Activated naive CD4-positive, alpha-beta T cell treated with anti-CD3 and anti-CD28 coated beads, Interleukin-2, amount 50 U/mL, for 72 hours (primary cell): ENCODE measurements around the gene BATF3. TPM values are rescaled to one million over a fixed set of nuclear protein-coding genes. Genes with fewer than 3 reads are reported as not detected.
"Not testable (repeated sequence)": the region's sequence is repeated elsewhere in the genome, so short reads cannot be mapped to it uniquely, and the experiment has no call there.

Source experiments
- ATAC-seq, 2 donors: fragments of 150-1000 bp; cut with Tn5 transposase; 2 replicates each; pipeline ENCODE4 v1.10.0; 2021; ENCODE audit warnings: mild to moderate bottlenecking in 2 of 2, moderate library complexity in 2 of 2
- DNase-seq, 2 donors: peaks; one replicate each; pipeline ENCODE4 v3.0.0; 2021 to 2022; ENCODE audit warnings: low spot score in 2 of 2
- H3K27ac Mint-ChIP-seq, 2 donors: one replicate each; pipeline ENCODE4 v1.8.0; 2022; ENCODE audit warnings: mild to moderate bottlenecking in 2 of 2, mixed read lengths in 2 of 2
- H3K36me3 Mint-ChIP-seq, 2 donors: one replicate each; pipeline ENCODE4 v1.8.0; 2022; ENCODE audit warnings: mixed read lengths in 2 of 2
- H3K9me3 Mint-ChIP-seq, 2 donors: one replicate each; pipeline ENCODE4 v1.8.0; 2022; ENCODE audit warnings: mixed read lengths in 2 of 2
- total RNA-seq, 2 donors: library from RNA; stranded (reverse); gene quantifications; one replicate each; pipeline ENCODE4 v1.2.3, GENCODE V29; 2022

BATF3 gene
- total RNA-seq, 2 donors from 2014 or later = 14.0 to 31.4 TPM

DNA sequence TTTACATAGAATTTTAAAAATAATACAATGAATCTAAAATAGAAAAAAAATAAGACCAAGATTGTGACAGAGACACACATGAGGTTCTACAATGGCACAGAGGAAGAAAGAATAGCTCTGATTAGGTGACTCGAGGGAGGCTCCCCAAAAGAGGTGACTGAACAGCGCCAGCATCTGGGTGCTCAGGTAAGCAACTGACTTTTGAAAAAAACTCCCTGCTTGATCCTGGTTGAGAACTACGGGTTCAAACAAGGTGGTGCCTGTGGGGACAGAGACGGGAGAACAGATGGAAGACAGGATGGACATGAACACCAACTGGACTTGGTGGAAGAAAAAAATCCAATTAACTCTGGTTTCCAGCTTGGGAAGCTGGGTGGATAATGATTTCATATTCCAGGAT is 22.5 kb downstream of the BATF3 start:
- DNase-seq = no peak
- no peak for ATAC-seq
- no peak overlapping the region for H3K27ac Mint-ChIP-seq
- H3K9me3 Mint-ChIP-seq = no peaks in the 10 kb centered on the region
- no peaks in the 10 kb centered on the region for H3K36me3 Mint-ChIP-seq

DNA sequence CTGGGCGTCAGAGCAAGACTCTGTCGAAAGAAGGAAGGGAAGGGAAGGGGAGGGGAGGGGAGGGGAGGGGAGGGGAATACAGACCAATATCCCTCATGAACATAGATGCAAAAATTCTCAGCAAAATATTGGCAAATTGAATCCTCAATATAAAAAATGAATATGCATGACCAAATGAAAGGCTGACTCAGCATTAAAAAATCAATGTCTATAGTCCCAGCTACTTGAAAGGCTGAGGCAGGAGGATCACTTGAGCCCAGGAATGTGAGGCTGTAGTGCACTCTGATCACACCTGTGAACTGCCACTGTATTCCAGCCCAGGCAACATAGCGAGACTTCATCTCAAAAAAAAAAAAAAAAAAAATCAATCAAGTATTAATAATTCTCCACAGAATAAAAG is 24.0 kb downstream of the BATF3 start:
- DNase-seq (no peak), ATAC-seq (no peak)
- no peaks in the 10 kb centered on the region for H3K9me3 Mint-ChIP-seq
- no peak overlapping the region for H3K27ac Mint-ChIP-seq
- no peaks in the 10 kb centered on the region for H3K36me3 Mint-ChIP-seq

DNA sequence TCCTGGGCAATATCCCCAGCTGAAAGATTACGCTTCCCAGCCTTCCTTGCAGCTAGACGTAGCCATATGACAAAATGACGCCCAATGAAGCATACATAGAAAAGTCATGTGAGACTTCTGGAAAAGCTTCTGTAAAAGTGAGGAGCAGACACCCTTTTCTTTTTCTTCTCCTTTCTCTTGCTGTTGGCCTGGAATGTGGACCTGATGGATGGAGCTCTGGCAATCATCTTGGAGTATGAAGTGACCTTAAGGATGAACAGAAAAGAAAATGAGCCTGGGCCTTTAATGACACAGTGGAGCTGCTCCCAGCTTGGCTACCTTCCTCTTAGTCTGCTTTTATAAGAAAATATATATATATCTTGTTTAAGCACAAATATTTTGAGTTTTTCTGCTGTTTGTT is 24.8 kb downstream of the BATF3 start:
- DNase-seq (no peak), ATAC-seq (no peak)
- no peak overlapping the region for H3K27ac Mint-ChIP-seq
- no peaks in the 10 kb centered on the region for H3K36me3 Mint-ChIP-seq
- no peaks in the 10 kb centered on the region for H3K9me3 Mint-ChIP-seq

DNA sequence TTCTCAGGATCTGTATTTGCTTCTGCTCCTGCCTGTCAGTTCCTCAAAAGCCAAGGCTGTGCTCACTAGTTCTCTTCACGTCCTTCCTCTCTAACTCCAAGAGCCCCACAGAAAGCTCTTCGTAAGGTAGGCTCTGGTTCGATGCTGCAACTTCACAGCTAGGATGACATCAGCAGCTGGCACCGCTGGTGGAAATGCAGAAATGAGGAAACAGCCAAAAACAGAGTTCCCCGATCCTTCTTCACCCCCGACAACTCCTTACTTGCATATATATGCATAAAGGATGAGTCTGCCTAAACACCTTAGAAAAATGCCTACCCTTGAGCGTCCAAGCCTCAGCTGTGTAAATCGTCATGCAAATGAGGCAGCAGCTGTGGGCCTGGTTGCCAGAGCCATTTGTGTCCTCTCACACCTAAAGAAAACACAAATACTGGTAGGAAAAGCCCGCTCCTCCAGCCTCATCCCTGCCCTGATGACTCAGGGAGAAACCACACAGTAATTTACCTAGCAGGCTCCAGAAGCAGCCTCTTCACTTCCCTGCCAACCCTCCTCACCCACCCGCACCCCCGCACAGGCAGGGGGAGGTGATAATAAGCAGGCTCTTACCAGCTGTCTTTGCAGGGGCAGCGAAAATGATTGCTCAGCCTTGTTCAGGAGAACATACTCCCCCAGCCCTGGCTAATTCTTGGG is 28.2 kb downstream of the BATF3 start:
- no peaks in the 10 kb centered on the region for H3K9me3 Mint-ChIP-seq
- DNase-seq (no peak), ATAC-seq (no peak)
- no peak overlapping the region for H3K27ac Mint-ChIP-seq
- no peaks in the 10 kb centered on the region for H3K36me3 Mint-ChIP-seq

DNA sequence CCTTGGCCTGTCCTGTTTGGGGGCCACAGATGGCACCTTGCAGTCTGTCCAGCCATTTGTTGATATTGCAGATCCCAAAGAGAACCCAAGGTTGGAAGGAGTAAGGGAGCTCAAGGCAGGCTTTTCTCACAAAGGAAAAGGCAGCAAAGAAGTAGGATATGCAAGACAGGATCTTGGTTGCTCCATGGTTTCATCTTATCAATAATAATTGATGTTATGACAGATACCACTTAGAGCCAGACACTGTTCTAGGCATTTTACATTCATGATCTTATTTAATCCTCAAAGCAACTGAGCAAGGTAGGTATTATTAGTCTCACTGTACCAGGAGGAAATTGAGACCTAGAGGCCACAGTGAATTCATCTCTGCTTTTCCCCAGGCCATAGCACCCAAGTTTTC is 28.8 kb downstream of the BATF3 start:
- ATAC-seq = no peak
- Mint-ChIP-seq H3K9me3 (no peaks in the 10 kb centered on the region), H3K36me3 (no peaks in the 10 kb centered on the region), H3K27ac (no peak overlapping the region)
- no peak for DNase-seq

DNA sequence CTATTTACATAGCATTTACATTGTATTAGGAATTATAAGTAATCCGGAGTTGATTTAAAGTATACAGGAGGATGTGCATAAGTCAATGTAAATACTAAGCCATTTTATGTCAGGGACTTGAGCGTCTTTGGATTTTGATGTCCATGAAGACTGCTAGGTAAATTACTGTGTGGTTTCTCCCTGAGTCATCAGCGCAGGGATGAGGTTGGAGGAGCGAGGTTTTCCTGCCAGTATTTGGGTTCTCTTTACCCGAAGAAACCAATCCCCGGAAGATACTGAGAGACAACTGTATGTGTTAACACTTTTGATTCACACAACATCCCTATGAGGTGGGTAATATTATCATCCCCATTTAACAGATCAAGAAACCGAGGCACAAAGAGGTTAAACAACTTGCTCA is 29.3 kb downstream of the BATF3 start:
- H3K9me3 Mint-ChIP-seq = no peaks in the 10 kb centered on the region
- ATAC-seq (no peak), DNase-seq (no peak)
- no peak overlapping the region for H3K27ac Mint-ChIP-seq
- no peaks in the 10 kb centered on the region for H3K36me3 Mint-ChIP-seq

DNA sequence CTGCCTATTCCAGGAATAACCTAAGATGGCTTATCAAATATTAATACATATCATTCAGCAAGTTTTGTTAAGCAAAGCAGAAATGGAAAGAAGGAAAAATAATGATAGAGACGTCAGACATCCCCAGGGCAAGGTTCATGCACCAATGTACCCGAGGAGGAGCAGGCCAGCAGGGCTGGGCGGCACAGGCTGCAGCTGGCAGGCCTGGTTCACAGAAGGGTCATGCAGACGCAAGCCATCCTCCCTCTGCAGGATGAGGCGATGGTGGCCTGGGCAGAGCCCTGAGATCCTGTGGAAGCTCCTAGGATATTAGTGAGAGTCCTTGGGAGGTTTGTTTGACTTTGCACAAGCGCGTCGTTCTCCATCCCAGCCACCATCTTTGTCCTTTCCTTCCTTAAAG is 30.0 kb downstream of the BATF3 start:
- H3K36me3 Mint-ChIP-seq = no peaks in the 10 kb centered on the region
- H3K9me3 Mint-ChIP-seq = no peaks in the 10 kb centered on the region
- no peak for ATAC-seq
- DNase-seq = no peak
- H3K27ac Mint-ChIP-seq = no peak overlapping the region

DNA sequence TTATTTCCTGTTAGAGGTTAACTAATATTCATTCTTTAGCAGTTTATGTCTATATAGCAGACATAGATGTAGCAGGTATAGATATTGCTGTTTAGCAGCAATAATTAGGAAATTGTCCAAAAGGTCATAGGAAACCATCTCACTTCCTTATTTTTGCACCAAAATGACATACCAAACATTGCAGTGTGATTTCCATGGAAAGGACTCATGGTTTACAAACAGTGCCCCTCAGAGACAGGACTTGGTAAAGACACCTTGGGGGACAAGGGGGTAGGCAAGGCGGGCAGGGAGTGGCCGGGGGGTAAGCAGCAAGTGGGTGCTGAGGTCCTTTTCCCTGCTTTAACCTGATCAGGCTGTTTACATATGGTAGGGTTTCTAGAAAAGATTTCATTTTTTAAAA is 30.5 kb downstream of the BATF3 start:
- Mint-ChIP-seq H3K36me3 (no peaks in the 10 kb centered on the region), H3K27ac (no peak overlapping the region)
- DNase-seq = no peak

DNA sequence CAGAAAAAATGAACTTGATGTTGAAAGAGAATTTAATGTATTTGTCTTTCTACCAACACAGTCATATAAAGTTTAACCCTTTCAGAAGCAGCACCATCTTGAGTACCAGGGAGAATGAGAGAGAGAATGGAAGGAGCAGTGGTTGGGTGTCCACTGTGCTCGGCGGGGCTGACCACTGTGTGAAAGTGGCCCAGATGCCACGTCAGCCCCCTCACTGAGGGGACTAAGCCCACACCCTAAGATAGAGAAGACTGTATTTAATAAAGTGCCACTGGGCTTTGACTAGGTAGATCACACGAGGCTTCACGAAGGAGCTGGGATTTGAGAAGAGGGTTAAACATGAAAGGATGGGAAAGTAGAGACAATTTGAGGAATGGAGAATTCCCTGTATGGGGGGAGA is 31.2 kb downstream of the BATF3 start:
- no peak overlapping the region for H3K27ac Mint-ChIP-seq
- no peaks in the 10 kb centered on the region for H3K36me3 Mint-ChIP-seq
- no peaks in the 10 kb centered on the region for H3K9me3 Mint-ChIP-seq
- DNase-seq (no peak), ATAC-seq (no peak)

More for the DNA sequence above, 30.5 kb downstream of the BATF3 start:
- no peak for ATAC-seq
- no peaks in the 10 kb centered on the region for H3K9me3 Mint-ChIP-seq

DNA sequence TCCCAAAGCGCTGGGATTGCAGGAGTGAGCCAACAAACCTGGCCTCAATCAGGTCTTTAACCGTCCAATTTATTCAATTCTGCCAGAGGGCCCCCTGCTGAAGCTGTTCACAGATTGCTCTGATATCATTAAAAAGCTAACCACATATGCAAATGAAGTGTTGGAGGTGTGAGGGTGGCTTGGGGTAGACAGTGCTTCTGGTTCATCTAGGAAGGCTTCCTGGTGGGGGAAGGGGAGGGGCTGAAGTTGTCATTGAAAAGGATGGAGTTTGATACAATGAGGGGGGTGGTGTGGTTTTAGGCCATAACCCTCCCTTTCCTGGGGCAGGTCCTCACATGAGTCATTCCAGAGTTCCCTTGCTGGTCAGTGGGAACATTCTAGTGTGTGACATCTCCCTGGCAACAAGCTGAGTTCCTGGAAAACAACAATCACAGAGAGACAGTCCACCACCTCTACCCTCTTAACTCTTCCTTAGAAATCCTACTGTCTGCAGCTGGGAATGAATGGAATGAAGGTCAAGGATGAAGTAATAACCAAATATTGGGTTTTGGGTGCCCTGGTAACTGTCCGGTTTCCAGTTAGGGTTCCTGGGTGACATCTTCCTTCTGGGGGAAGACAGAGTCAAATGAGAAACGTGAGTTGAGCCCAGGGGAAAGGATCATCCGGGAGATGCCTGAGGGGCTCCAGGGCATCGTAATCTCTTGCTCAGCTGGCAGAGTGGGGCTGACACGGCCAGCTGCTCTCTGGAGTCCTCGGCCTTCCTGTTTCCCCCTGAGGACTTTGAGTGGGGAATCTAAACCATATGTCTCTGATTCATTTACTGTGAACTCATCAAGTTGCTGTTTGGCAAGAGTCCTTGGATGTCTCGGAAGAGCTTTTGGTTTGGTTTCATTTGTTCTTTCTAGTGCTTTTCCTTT is 32.2 kb downstream of the BATF3 start:
- no peak for DNase-seq
- peak overlapping the region in 1 of 2 donors; percentile 51 for H3K27ac Mint-ChIP-seq
- no peaks in the 10 kb centered on the region for H3K36me3 Mint-ChIP-seq
- ATAC-seq = no peak
- no peaks in the 10 kb centered on the region for H3K9me3 Mint-ChIP-seq

DNA sequence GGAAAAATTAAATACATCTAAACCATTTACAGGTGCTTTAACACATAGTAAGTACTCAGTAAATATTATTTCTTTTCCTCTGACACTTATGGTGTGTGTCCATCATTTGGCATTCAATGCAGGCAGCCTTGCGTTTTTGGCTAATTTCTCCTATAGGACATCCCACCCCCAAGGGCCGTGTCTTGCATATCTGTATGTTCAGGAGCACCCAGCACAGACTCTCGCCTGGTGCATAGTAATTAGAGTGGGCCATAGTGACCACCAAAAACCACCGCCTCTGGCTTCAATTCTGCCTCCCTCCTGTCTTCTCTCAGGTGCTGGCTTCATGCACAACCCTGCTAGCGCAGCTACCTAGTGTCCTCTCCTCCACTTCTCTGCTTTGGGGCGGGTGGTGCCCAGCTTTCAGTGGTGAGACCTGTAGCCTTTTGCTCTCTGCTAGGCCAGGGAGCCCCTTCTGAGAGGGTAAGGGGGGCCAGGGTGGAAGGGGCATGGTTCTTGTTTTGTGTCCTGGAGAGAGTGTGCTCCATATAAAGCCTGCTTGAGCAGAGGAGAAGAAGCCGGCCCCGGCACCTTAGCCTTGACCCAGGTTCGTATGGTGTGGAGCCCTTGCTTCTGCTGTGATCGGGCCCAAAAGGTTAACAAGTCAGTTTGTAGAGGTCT is 33.4 kb downstream of the BATF3 start:
- H3K9me3 Mint-ChIP-seq = no peaks in the 10 kb centered on the region
- no peak for ATAC-seq
- DNase-seq = no peak
- H3K27ac Mint-ChIP-seq = peak overlapping the region in 1 of 2 donors; percentile 55
- no peaks in the 10 kb centered on the region for H3K36me3 Mint-ChIP-seq

DNA sequence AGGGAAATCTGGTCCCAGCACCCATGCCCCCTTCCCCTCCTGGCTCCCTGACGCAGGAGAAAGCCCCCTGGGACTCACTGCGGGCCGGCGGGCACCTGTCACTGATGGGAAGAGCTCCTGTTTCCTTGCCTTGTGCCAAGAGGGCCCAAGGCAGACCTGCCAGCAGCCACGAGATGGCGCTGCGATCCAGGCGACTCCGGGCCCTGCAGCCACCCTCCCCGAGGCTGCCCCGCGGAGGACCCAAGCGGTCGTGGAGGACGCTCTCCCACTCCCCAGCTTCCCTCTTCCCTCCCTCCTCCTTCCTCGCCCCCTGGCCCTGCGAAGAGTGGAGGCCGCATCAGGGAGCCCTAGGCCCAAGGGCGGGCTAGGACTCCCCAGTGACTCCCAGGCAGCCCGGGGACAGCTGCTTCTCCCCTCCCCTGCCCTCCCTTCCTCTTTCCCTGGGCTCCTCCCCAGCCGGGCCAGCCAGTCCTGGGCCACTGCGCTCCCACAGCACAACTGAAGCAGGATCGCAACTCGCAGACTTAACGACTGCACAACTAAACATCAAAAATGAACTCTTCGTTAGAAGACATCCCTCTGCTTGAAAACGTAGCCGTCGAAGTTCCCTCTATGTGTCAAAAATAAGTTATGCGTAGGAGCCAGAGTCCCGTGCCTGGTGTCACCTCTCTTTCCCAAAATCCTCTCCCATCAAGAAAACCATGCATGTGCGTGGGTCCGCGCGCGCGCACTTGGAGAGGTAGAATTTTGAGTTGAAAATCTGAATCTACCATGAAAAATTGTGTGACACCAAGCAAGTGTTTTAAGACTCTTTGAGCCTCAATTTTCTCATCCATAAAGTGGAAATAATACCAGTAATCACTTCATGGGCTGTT is 34.2 kb downstream of the BATF3 start:
- ATAC-seq = peak; percentile 98 to 99
- Mint-ChIP-seq H3K36me3 (no peaks in the 10 kb centered on the region), H3K9me3 (no peaks in the 10 kb centered on the region)

DNA sequence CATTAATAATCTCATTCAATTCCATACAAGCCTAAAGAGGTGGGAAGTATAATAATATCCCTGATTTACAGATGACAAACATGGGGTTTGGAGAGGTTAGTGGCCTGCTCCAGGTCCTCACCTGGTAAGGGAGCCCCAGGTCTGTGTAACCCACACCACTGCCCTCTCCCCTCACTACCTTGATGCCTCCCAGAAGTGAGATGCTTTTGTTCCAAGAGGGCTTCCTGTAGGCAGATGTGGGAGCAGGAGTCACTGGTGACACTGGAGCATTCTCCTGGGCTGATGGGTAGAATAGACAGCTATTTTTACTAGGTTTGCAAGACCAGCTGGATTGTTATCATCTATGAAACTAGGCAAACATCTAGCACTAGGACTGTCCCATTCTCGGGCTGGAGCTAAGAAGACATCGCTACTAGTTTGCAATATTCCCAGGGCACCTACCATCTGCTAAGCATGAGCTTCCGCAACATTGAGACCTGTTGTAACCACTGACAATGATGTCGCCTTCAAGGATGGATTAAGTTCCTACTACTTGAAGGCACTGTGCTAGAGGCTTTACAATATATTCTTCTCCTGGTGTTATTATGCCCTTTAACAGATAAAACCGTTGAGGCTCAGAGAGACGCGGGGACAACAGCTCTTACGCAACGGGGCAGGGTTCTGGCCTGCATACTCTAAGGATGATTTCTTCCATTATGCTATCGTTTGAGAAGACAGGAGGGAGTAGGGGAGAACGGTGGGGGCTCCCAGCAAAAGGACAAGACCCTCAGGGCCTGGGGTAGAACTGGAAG is 35.0 kb downstream of the BATF3 start:
- no peaks in the 10 kb centered on the region for H3K9me3 Mint-ChIP-seq
- no peak for ATAC-seq

More for the DNA sequence above, 34.2 kb downstream of the BATF3 start:
- peak; percentile 82 to 88 for DNase-seq
- H3K27ac Mint-ChIP-seq = peak overlapping the region; percentile 55 to 81

DNA sequence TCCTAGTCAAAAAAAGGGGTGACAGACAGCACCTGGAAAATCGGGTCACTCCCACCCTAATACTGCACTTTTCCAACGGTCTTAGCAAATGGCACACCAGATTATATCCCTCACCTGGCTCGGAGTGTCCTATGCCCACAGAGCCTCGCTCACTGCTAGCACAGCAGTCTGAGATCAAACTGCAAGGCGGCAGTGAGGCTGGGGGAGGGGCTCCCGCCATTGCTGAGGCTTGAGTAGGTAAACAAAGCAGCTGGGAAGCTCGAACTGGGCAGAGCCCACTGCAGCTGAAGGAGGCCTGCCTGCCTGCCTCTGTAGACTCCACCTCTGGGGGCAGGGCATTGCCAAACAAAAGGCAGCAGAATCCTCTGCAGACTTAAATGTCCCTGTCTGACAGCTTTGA is 41.4 kb downstream of the BATF3 start:
- H3K9me3 Mint-ChIP-seq, ATAC-seq, DNase-seq, H3K36me3 Mint-ChIP-seq, H3K27ac Mint-ChIP-seq: not testable (repeated sequence)

More for the DNA sequence above, 35.0 kb downstream of the BATF3 start:
- Mint-ChIP-seq H3K36me3 (no peaks in the 10 kb centered on the region), H3K27ac (peak overlapping the region in 1 of 2 donors; percentile 55)
- DNase-seq = no peak

DNA sequence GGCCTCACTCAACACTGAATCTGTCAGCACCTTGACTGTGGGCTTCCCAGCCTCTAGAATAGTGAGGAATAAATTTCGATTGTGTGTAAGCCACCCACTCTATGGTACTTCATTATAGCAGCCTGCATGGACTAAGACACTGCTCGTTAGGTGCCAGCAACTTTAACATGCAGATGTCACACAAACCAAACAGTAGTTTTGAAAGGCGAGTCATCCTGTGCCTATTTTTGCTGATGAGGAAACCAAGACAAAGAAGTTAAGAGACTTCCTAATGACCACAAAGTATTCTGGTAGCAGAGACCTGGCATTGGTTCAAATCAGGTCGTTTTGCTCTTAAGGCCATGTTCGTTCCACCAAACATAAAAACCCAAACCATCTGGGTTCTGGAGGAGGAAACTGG is 42.9 kb downstream of the BATF3 start:
- Mint-ChIP-seq H3K36me3 (no peaks in the 10 kb centered on the region), H3K9me3 (no peaks in the 10 kb centered on the region), H3K27ac (no peak overlapping the region)
- no peak for DNase-seq
- peak in 1 of 2 donors; percentile 46 for ATAC-seq
